Ramos (cell line): ENCODE measurements around the gene LARGE1.

Experiments used
- in situ Hi-C: fragments of 300-500 bp; cut with MboI; formaldehyde crosslinking; loops from one replicate; pipeline ENCODE4 v1.14.3; 2022; ENCODE audit warnings: low sequenced_read_pairs; ENCODE audit not compliant: unreplicated experiment

Gene LARGE1

GRCh38 chr22:33888821-33889220 is 31.5 kb downstream of the LARGE1 start:
- in situ Hi-C loops = no loop called here

GRCh38 chr22:33887173-33887572 is 33.1 kb downstream of the LARGE1 start:
- in situ Hi-C loops = no loop called here

GRCh38 chr22:33886696-33887095 is 33.6 kb downstream of the LARGE1 start:
- in situ Hi-C loops = no loop called here

GRCh38 chr22:33884829-33885228 is 35.4 kb downstream of the LARGE1 start:
- in situ Hi-C loops = no loop called here

GRCh38 chr22:33883961-33884808 is 36.1 kb downstream of the LARGE1 start:
- in situ Hi-C loops = no loop called here

GRCh38 chr22:33883561-33883960 is 36.7 kb downstream of the LARGE1 start:
- in situ Hi-C loops = no loop called here

- in situ Hi-C loops = no loop called here
These were observed 37.3 kb downstream of the LARGE1 start for GRCh38 chr22:33882991-33883390.

- in situ Hi-C loops = no loop called here
These were observed 39.3 kb downstream of the LARGE1 start for GRCh38 chr22:33880986-33881385.

GRCh38 chr22:33879796-33880195 is 40.5 kb downstream of the LARGE1 start:
- in situ Hi-C loops = no loop called here

GRCh38 chr22:33875316-33875715 is 45.0 kb downstream of the LARGE1 start:
- in situ Hi-C loops = no loop called here

- in situ Hi-C loops = no loop called here
These were observed 46.1 kb downstream of the LARGE1 start for GRCh38 chr22:33874206-33874605.

GRCh38 chr22:33873666-33874065 is 46.6 kb downstream of the LARGE1 start:
- in situ Hi-C loops = no loop called here

GRCh38 chr22:33873186-33873585 is 47.1 kb downstream of the LARGE1 start:
- in situ Hi-C loops = no loop called here

- in situ Hi-C loops = no loop called here
These were observed 48.3 kb downstream of the LARGE1 start for GRCh38 chr22:33871935-33872334.

GRCh38 chr22:33869946-33870345 is 50.3 kb downstream of the LARGE1 start:
- in situ Hi-C loops = no loop called here

GRCh38 chr22:33867971-33868370 is 52.3 kb downstream of the LARGE1 start:
- in situ Hi-C loops = no loop called here

- in situ Hi-C loops = no loop called here
These were observed 53.0 kb downstream of the LARGE1 start for GRCh38 chr22:33867118-33867866.

- in situ Hi-C loops = no loop called here
These were observed 53.8 kb downstream of the LARGE1 start for GRCh38 chr22:33866511-33866910.

- in situ Hi-C loops = no loop called here
These were observed 54.3 kb downstream of the LARGE1 start for GRCh38 chr22:33865996-33866395.

- in situ Hi-C loops = no loop called here
These were observed 55.0 kb downstream of the LARGE1 start for GRCh38 chr22:33865248-33865647.

GRCh38 chr22:33864723-33865130 is 55.5 kb downstream of the LARGE1 start:
- in situ Hi-C loops = no loop called here
